Measurements from ENCODE around the gene CLDN9.

DNA sequence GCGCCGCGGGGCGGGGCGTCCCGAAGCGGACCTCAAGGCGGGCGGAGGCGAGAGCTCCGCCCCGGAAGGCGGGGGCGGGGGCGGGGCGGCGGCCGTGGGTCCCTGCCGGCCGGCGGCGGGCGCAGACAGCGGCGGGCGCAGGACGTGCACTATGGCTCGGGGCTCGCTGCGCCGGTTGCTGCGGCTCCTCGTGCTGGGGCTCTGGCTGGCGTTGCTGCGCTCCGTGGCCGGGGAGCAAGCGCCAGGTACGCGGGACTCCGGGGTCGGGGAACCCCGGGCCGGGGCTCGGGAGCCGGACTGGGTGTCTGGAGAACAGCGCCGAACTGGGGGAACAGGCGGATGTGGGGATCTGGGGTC lies 7.5 kb downstream of the CLDN9 start, which contains the start of gene TNFRSF12A:
- TF ChIP-seq SUZ12 (IDR thresholded peaks at IDR 0.05; ENCODE audit: extremely low read depth, insufficient read depth, insufficient read length) = no peak
- no peak for TF ChIP-seq YY1 (IDR thresholded peaks at IDR 0.05; ENCODE audit: insufficient read depth, insufficient read length)
